ENCODE data around the gene DCHS1. TPM values are rescaled to one million over a fixed set of nuclear protein-coding genes. Genes with fewer than 3 reads are reported as not detected.
"Not testable (repeated sequence)": the region's sequence is repeated elsewhere in the genome, so short reads cannot be mapped to it uniquely, and the experiment has no call there.

DCHS1 gene, protein sequence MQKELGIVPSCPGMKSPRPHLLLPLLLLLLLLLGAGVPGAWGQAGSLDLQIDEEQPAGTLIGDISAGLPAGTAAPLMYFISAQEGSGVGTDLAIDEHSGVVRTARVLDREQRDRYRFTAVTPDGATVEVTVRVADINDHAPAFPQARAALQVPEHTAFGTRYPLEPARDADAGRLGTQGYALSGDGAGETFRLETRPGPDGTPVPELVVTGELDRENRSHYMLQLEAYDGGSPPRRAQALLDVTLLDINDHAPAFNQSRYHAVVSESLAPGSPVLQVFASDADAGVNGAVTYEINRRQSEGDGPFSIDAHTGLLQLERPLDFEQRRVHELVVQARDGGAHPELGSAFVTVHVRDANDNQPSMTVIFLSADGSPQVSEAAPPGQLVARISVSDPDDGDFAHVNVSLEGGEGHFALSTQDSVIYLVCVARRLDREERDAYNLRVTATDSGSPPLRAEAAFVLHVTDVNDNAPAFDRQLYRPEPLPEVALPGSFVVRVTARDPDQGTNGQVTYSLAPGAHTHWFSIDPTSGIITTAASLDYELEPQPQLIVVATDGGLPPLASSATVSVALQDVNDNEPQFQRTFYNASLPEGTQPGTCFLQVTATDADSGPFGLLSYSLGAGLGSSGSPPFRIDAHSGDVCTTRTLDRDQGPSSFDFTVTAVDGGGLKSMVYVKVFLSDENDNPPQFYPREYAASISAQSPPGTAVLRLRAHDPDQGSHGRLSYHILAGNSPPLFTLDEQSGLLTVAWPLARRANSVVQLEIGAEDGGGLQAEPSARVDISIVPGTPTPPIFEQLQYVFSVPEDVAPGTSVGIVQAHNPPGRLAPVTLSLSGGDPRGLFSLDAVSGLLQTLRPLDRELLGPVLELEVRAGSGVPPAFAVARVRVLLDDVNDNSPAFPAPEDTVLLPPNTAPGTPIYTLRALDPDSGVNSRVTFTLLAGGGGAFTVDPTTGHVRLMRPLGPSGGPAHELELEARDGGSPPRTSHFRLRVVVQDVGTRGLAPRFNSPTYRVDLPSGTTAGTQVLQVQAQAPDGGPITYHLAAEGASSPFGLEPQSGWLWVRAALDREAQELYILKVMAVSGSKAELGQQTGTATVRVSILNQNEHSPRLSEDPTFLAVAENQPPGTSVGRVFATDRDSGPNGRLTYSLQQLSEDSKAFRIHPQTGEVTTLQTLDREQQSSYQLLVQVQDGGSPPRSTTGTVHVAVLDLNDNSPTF (N-terminal part only)
- 0.98 TPM for polyA plus RNA-seq (2012; ENCODE audit: low read depth, missing spikeins)

DNA sequence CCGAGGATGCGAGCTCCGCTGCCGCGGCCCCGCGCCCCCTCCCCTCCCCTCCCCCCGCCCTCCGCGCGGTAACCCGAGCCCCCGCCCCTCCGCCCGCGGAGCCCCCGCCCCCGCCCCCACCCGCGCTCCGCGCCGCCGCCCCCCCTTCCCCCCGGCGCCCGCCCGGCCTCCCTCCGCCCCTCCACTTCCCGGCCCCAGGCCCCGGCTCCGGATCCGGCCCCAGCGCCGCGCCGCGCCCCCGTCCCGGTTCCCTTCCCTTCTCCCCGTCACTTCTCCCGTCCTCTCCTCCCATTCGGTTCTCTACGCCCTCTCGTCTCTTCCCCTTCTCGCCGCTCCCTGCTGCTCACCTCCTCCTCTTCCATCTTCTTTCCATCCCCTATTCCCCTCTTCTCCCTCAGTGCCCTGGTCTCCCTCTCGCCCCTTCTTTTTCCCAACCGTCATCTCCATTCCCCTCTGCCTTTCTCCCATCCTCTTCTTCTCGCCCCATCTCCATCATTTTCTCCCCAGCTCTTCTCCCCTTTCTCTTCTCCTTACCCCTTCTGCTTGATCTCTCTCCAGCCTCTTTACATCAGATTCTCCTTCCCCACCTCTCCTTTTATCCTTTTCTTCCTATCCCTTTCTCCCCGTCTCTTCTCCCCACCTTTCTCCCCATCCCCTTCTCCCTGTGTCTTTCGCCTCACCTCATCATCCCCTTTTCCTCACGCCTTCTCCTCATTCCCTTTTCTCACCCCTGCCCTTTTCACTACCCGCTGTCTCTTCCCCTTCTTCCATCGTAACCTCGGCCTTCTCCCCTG is at the start of gene DCHS1:
DCHS1 (minus strand) TSS at position 20 of the 794 bp plus-strand sequence. CDS start 14,196 bp downstream, outside the sequence.
- no peak for FAIRE-seq

DNA sequence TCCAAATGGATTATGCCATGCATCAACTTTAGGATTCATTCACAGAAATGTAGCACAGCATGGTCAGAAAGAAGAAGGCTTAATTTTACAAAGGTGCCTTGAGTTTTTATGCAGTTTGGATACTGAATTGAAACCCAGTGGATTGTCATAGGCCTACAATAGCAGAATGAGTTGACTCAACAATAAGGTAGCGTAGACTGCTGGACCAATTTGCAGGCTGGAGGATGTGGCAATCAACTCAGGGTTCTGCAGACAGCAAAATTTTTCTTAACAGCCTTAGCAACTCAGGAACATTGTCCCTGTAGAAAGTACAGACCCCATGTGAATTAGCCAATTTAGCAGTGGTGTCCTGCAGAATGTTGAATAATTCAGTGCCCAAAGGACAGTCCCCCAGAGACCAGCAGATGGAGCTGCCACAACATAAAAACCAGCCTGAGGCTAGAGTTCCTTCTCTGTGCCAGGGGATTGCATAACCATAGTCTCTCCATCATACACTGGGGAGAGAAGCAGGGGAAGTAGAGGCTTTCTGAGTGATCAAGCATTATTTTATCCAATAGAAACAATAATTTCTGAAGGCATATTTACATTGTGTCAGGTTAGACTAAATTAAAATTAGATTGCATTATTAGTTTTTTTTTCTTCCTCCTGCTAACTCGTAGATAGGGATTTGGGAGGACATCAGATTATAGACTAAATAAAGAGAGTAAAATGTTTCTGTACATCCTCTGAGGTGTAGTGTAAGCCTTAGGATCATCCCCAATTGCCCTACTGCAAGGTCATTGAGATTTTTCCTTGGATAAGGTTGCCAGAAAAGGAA is 47.8 kb upstream of the DCHS1 start:
- TF ChIP-seq TAF1 (IDR thresholded peaks at IDR 0.05; ENCODE audit: low read depth, low read length) = no peak
- no peak for TF ChIP-seq POU2F2 (IDR thresholded peaks at IDR 0.05; ENCODE audit: low read depth, low read length)
- TF ChIP-seq POLR2AphosphoS5 (IDR thresholded peaks at IDR 0.05; ENCODE audit: low read depth, low read length) = no peak
- TF ChIP-seq POLR2A (IDR thresholded peaks at IDR 0.05; ENCODE audit: low read depth, low read length) = no peak
- TF ChIP-seq SPI1 (IDR thresholded peaks at IDR 0.05; ENCODE audit: low read depth, low read length) = no peak
- no peak for TF ChIP-seq PAX5 (IDR thresholded peaks at IDR 0.05; ENCODE audit: insufficient read depth, low read length, severe bottlenecking)
- FAIRE-seq (peak; percentile 58), DNase-seq (ENCODE audit: insufficient read length, low spot score) (no peak)

More for the DNA sequence above, at the start of gene DCHS1:
- TF ChIP-seq PAX5 (IDR thresholded peaks at IDR 0.05; ENCODE audit: insufficient read depth, low read length, severe bottlenecking) = no peak
- no peak for DNase-seq (ENCODE audit: insufficient read length, low spot score)

DNA sequence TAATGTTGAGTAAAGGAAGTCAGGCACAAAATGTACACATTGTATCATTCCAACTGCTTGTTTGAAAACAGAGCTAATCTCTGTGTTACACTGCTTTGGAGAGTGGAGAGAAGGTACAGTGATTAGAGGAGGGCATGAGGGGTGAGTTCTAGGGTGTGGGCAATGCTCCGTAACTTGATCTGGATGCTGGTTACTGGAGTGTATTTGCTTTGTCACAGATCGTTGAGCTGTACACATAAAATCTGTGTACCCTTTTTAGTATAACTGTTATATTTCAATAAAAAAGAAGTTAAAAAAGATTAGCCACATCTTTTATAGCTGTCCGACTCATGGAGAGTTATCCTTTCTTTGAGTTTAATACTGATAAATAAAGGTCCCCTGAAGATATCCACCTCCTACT is 46.3 kb upstream of the DCHS1 start:
- DNase-seq (ENCODE audit: insufficient read length, low spot score); FAIRE-seq: not testable (repeated sequence)

DNA sequence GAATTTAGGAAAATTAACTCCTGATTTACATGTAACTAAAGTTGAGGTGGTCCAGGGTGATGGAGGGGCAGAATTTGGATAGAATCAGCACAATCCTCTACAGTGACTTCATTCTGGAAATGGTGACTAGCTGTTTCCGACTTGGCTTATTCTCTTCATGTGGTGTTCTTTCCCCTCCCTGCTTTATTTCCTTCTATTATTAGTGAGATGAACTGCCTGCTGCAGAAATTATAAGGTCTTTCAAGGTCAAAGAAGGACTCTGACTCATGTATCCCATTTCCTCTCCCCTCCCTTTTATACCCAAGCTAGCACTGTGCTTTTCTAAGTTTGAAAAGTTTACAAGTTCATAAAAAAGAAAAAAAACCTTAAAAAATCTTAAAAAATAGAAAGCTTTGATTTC is 39.8 kb upstream of the DCHS1 start:
- DNase-seq (ENCODE audit: insufficient read length, low spot score) = no peak
- TF ChIP-seq POLR2A (IDR thresholded peaks at IDR 0.05; ENCODE audit: low read depth, low read length) (no peak), POU2F2 (IDR thresholded peaks at IDR 0.05; ENCODE audit: low read depth, low read length) (no peak), PAX5 (IDR thresholded peaks at IDR 0.05; ENCODE audit: insufficient read depth, low read length, severe bottlenecking) (no peak), SPI1 (IDR thresholded peaks at IDR 0.05; ENCODE audit: low read depth, low read length) (no peak), TAF1 (IDR thresholded peaks at IDR 0.05; ENCODE audit: low read depth, low read length) (no peak), POLR2AphosphoS5 (IDR thresholded peaks at IDR 0.05; ENCODE audit: low read depth, low read length) (no peak)
- FAIRE-seq = no peak

DNA sequence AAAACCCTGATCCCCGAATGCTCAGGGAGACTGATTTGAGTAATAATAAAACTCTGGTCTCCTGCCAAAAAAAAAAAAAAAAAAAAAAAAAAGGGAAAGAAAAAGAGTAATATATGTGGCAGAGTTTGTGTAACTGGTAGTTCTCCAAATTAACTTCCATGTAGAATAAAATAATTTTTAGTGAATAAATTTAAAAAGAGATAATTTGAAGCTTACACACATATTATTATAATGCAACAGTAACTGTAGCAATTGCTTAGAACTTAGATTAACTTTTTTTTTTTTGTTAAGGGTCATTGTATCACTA is 38.6 kb upstream of the DCHS1 start:
- FAIRE-seq (no peak), DNase-seq (ENCODE audit: insufficient read length, low spot score) (no peak)
- TF ChIP-seq POLR2AphosphoS5 (IDR thresholded peaks at IDR 0.05; ENCODE audit: low read depth, low read length) (no peak), TAF1 (IDR thresholded peaks at IDR 0.05; ENCODE audit: low read depth, low read length) (no peak), POLR2A (IDR thresholded peaks at IDR 0.05; ENCODE audit: low read depth, low read length) (no peak), POU2F2 (IDR thresholded peaks at IDR 0.05; ENCODE audit: low read depth, low read length) (no peak), PAX5 (IDR thresholded peaks at IDR 0.05; ENCODE audit: insufficient read depth, low read length, severe bottlenecking) (no peak), SPI1 (IDR thresholded peaks at IDR 0.05; ENCODE audit: low read depth, low read length) (no peak)

DNA sequence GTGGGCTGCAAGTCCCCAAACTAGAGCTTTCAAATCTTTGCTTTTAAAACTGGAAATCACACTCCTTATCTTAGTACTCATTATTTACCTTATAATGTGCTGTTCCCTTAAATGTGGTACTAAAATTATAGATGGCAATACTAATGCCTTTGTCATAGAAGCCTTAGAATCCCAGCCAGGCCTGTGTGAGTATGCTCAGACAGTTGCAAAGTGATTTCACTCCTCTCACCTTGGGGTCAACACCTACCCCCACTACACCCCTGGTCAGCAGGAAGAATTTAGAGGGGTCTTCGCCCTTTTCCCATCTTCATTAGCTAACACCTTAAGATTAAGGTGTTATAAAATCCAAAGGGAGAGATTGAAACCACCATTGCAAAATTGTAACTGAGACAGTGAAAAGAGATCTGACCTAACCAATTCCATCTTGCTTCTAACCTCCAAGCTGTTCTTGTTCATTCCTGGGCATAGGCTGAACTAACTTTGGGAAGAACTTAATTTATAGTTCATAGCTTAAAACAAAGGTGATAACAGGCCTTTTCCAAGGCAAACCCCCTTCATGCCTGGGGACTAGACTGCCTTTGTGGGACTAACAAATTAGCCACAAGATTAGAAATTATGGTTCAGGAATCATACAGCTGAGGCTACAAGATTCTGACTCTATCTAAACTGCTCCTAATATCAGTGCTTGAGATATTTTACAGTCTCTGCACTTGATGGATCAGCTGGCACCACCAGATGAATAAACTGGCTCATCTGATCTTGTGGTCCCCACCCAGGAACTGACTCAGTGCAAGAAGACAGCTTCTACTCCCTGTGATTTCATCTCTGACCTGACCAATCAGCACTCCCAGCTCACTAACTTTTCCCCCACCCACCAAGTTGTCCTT is 38.0 kb upstream of the DCHS1 start:
- TF ChIP-seq POU2F2 (IDR thresholded peaks at IDR 0.05; ENCODE audit: low read depth, low read length) (no peak), TAF1 (IDR thresholded peaks at IDR 0.05; ENCODE audit: low read depth, low read length) (no peak), POLR2AphosphoS5 (IDR thresholded peaks at IDR 0.05; ENCODE audit: low read depth, low read length) (no peak), PAX5 (IDR thresholded peaks at IDR 0.05; ENCODE audit: insufficient read depth, low read length, severe bottlenecking) (no peak), POLR2A (IDR thresholded peaks at IDR 0.05; ENCODE audit: low read depth, low read length) (no peak), SPI1 (IDR thresholded peaks at IDR 0.05; ENCODE audit: low read depth, low read length) (no peak)
- FAIRE-seq = no peak
- DNase-seq (ENCODE audit: insufficient read length, low spot score) = no peak

DNA sequence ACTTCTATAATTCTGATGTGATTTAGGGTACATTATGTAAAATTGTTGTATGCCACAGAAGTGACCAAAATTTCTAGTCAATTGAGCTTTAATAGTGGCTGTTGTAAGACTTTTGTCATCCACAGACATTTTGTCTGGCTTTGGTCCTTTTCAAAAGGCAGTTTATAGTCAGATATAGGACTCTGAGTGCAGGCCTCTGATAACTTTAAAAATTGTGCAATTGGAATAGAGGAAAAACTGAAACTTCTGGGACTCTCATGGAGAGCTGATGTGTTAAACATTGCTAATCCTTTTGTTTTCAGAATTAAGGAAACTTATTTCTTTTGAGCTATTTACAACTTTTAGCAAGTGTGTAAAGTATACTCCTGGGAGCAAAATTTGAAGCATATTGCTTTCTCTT is 36.5 kb upstream of the DCHS1 start:
- FAIRE-seq (no peak), DNase-seq (ENCODE audit: insufficient read length, low spot score) (no peak)
- TF ChIP-seq TAF1 (IDR thresholded peaks at IDR 0.05; ENCODE audit: low read depth, low read length) = no peak

DNA sequence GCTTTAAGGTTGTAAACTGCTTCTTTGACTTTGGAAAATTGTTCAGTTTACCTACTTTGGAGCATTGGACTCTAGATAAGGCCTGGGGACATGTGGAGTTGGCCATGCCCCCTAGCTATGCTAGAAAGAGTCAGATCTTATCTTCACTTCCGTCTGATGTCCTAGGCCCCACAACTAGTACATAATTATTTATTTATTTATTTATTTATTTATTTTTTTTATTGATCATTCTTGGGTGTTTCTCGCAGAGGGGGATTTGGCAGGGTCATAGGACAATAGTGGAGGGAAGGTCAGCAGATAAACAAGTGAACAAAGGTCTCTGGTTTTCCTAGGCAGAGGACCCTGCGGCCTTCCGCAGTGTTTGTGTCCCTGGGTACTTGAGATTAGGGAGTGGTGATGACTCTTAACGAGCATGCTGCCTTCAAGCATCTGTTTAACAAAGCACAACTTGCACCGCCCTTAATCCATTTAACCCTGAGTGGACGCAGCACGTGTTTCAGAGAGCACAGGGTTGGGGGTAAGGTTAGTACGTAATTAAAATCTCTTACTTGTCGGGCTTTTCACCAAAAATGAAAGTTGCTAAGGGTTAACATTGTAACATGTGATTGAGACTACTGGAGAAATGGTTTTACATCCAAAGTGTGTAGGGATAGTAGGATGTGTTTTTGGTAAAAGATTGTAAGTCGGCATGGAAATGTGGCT is 35.0 kb upstream of the DCHS1 start:
- FAIRE-seq = peak; percentile 33
- DNase-seq (ENCODE audit: insufficient read length, low spot score) = not testable (repeated sequence)

All from GM12891 (cell line).